ENCODE measurements around the gene PRKAR2A.
A peak's percentile ranks its signal among the peaks of the same experiment; 100 is the strongest.

DNA sequence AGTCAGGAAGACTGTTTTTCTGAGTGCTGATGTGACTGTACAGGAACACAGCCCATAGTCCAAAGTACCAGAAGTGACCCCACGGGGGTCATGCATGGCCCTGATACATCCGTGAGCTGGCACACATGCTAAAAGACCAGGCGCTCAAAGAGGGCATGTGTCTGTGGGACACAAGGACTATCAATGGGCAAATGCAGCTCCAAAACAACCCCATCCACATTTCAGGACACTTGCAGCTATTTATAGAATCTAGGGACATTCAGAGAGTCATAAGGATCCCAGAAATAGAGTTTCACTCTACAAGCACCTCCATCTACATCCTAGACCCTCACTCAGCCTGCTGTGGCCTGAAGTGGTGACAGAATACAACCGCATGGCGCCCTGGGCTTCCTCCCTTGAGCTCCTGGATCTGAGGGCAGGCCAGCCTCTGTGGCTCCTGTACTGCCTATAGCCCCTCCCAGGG is 34.0 kb upstream of the PRKAR2A start:
- TF ChIP-seq JUND (IDR thresholded peaks at IDR 0.05): no peak
- no peak for TF ChIP-seq YY1 (IDR thresholded peaks at IDR 0.05)
- no peak for TF ChIP-seq ZBTB33 (IDR thresholded peaks at IDR 0.05)
- no peak for TF ChIP-seq CTCF (IDR thresholded peaks at IDR 0.05; ENCODE audit: low read depth, low read length, missing input control)
- TF ChIP-seq RXRA (IDR thresholded peaks at IDR 0.05): peak; percentile 59 to 75
- no peak for TF ChIP-seq MAX (IDR thresholded peaks at IDR 0.05)
- no peak for TF ChIP-seq RAD21 (IDR thresholded peaks at IDR 0.05)
- TF ChIP-seq, protein P1, sequence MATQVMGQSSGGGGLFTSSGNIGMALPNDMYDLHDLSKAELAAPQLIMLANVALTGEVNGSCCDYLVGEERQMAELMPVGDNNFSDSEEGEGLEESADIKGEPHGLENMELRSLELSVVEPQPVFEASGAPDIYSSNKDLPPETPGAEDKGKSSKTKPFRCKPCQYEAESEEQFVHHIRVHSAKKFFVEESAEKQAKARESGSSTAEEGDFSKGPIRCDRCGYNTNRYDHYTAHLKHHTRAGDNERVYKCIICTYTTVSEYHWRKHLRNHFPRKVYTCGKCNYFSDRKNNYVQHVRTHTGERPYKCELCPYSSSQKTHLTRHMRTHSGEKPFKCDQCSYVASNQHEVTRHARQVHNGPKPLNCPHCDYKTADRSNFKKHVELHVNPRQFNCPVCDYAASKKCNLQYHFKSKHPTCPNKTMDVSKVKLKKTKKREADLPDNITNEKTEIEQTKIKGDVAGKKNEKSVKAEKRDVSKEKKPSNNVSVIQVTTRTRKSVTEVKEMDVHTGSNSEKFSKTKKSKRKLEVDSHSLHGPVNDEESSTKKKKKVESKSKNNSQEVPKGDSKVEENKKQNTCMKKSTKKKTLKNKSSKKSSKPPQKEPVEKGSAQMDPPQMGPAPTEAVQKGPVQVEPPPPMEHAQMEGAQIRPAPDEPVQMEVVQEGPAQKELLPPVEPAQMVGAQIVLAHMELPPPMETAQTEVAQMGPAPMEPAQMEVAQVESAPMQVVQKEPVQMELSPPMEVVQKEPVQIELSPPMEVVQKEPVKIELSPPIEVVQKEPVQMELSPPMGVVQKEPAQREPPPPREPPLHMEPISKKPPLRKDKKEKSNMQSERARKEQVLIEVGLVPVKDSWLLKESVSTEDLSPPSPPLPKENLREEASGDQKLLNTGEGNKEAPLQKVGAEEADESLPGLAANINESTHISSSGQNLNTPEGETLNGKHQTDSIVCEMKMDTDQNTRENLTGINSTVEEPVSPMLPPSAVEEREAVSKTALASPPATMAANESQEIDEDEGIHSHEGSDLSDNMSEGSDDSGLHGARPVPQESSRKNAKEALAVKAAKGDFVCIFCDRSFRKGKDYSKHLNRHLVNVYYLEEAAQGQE (IDR thresholded peaks at IDR 0.05): no peak
- TF ChIP-seq TAF1 (conservative IDR thresholded peaks at IDR 0.05): no peak
- no peak for TF ChIP-seq GABPA (IDR thresholded peaks at IDR 0.05 in 1 of 2, conservative IDR thresholded peaks at IDR 0.05 in 1 of 2)
- TF ChIP-seq, protein P2, sequence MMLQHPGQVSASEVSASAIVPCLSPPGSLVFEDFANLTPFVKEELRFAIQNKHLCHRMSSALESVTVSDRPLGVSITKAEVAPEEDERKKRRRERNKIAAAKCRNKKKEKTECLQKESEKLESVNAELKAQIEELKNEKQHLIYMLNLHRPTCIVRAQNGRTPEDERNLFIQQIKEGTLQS (IDR thresholded peaks at IDR 0.05): no peak
- TF ChIP-seq FOXA1 (IDR thresholded peaks at IDR 0.05): no peak

Measured in liver (tissue), 3 donors.